NCI-H82 treated with DMSO at 0.1 percent for 48 hours (cell line): ENCODE results near the gene RUNDC3A.
"Not testable (repeated sequence)": the region's sequence is repeated elsewhere in the genome, so short reads cannot be mapped to it uniquely, and the experiment has no call there.

Source experiments
- DNase-seq: peaks from one replicate; lab custom pipeline; 2025; ENCODE audit not compliant: unreplicated experiment; lab: John Stamatoyannopoulos, UW

The RUNDC3A gene

DNA sequence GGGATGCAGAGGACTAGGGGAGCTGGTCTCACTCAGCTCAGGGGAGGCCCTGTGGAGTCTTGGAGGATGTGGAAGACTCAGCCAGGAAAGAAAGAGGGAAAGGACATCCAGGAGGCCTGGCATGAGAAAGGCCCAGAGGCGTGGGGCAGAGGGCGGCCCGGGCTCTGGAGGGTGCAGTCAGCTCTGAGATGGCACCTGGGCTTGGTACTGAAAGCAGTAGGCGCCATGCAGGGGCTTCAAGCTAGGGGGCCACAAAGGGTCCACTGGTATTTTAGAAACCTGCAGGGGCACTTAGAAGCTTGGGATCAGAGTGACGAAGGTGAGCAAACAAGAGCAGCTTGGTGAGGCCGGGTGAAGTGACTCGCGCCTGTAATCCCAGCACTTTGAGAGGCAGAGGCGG lies 49.7 kb downstream of the RUNDC3A start:
- DNase-seq = no peak

DNA sequence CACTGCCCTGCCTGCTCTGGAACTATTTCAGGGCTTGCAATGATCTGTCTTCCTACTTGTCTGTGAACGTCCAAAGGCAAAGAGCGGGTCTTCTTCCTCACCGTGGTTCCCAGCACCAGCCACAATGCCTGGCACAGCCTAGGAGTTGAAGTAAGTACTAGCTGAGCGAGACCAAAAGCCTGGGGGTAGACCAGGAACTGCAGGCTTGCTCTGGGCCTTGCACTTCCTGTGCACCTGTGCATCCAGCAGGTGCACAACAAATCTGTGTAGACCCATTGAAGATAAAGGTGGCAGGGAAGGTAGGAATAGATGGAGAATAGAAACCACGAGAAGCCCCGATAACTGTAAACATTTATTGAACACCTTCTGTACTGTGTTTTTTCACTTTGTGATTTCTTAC lies 50.6 kb downstream of the RUNDC3A start:
- no peak for DNase-seq

DNA sequence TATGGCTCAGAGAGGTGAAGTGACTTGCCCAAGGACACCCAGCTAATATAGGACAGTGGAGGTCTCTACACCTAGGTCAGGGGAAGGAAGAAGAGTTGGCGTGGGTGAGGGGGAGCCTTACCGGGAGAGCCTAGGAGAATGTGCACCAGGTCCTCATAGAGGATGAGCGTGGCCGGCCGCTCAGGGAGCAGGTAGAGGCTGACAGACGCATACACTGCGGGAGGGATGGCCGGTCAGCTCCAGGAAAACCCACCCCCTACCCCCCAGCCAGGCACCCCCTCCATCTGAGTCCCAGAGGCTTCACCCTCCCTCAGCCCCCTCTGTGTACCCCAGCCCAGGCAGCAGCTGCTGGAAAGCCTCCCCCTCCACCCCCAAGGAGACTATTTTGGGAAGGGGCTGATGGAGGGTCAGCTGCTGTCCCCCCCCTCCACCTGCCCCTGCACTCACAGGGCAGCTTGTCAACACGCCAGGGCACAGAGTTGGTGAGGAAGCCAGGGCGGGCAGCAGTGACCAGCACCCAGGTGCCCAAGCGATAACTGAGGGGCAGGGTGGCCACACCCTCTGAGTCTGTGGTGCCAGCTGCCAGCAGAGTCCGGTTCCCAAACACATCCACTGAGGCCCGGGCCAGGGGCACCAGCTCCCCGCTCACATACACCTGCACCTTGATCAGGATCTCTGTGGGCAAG lies 51.2 kb downstream of the RUNDC3A start:
- DNase-seq = no peak

DNA sequence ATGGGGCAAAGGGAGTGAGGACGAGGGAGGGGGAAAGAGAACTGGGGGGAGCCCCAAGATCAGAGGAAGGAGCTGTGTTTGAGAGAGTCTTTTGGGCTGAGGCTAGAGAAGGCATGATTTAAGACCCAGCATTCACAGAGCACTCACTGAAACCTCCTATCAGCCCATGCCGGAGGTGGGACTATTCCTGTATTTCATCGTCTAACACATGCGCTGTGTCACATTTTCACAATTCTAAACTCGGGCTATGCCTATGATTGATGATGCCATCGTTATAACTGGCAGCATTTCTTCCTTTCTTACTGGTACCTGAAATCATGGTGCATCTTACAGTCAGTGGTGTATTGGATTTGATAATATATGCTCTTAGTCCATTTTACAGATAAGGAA lies 51.7 kb downstream of the RUNDC3A start:
- DNase-seq = no peak

DNA sequence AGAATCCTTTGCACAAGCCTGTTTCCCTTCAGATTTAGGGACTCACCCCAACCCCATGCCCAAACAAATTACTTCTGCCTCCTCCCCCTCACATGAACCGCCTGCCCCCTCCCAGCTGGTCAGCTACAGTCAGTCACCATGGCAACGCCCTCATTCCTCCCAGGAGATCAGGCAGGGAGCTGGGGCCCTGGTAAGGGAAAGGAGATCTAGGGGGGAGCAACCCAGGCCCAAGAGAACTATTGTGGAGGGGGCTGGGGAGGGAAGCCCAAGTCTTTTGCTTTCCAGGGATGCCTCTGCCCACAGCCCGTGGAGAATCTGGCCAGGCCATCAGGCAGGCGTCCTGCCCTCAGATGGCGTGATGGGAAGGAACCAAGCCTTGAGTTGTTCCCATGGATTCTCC lies 52.4 kb downstream of the RUNDC3A start:
- DNase-seq = no peak

DNA sequence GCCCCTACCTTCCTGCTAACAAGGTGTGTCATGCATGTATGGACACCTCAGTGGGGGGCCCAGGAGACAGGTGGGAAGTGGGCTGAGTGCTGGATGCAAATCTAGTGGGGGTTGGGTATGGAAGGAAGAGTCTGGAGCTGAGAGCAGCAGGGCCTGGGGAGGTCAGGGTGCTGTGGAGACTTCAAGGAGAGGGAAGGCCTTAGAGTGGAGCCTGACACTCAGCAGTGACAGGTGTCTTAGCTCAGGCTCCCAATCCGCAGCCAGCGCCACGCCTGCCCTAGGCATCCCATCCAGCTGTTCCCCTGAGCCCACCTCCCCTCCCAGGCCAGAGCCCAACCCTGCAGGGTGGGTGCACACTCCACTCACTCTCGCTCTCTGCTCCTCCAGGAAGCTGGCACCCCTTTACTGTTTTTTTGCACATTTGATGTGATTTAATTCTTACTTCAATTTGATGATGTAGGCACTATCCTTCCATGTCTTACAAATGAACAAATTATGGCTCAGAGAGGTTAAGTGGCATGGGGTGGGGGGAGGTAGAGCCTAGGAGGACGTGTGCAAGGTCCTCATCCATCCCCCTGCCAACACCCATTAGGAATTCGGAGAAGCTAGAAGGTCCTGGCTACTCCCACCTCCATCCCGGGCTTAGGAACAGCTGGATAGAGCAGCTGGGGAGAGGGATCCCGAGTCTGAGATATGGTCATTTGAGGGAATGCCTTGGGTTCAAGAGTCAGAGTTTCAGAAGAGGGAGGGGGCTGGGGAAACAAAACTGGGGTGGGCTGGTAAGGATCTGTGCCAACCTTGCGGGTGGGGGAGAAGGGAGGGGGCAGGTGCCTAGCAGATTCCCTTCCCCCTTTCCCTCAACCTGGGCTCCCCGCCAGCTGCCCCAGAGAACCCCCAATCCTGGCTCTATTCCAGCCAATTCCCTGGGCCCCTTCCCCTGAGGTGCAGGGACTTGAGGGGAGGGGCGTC lies 53.2 kb downstream of the RUNDC3A start:
- DNase-seq = no peak

DNA sequence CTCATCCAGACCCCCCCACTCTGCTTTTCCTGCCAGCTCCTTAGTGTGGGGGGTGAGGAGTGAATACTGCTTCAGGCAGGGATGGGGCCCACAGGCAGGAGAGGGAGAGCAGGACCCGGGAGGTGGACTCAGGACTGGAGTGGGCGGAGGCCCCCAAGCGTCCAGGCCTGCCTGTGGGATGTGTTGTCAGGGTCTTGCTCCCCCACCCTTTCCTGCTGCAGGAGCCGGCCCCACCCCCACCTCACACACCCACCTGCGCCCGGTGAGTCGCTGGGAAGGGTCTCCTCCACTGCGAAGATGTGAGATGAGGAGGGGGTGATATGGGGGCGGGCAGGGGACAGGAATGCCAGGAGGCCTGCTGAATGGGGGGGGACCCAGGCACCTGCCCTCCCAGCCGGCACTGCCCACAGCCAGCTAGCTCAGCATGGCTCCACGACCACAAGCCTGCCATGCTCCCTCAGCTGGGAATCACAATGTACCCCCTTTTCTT lies 54.1 kb downstream of the RUNDC3A start:
- DNase-seq = no peak

DNA sequence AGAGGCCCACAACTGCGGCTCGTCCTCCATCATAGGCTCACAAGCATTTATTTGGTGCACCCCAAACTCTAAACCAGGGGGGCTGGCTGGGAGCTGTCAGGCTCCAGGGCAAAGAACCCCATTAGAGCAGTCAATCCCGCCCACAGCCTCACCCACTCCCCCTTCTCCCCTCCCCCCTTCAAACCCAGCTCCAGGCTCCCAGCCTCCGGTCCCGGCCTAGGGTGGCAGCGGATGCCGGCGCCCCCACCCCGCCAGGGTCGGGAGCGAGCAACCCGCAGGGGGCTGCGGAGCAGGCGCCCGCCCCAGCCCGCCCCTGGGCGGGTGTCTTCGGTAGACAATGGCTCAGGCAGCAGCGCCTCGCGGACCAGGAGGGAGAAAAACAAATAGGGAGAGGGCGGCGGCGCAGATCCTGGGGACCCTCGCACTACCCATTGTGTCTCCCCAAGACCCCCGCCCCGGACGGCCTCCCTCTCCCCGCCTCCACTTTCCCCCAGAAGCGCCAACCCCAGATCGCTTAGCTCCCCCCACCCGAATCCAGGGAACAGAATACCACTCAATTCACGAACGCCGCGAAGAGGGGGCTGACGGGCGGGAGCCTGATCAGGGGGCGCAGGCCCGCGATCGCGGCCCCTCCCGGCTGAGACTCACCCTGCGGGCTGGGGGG lies 54.7 kb downstream of the RUNDC3A start:
- DNase-seq = no peak

DNA sequence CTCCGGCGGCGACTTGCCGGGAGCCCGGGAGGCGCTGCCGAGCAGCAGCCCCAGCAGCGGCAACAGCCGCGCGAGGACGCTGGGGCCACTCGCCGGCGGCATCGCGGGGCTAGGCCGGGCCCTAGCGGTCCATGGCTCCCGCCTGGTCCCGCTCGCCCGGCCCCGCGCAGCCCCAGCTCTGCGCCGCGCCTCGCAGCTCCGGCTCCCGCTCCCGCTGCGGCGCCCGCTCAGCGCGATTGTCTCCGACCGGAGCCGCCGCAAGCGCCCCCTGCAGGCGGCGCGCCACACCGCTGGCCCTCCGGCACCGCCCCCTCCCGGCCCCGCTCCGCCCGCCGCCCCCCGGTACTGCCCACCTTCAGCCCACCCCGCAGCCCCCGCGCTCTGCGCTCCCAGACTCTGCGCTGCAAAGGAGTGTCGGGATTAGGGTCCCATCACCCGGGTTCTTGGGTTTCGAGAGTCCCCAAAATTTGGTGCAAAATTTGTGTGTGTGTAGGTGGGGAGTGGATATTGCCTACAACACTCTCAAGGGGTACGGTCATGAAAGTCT lies 55.3 kb downstream of the RUNDC3A start, which contains the start of gene FAM171A2:
Gene FAM171A2, minus strand, starts transcription at position 241 of the 547 bp plus-strand sequence. Its CDS starts 139 bp downstream, at position 102.
- DNase-seq = peak; percentile 29

DNA sequence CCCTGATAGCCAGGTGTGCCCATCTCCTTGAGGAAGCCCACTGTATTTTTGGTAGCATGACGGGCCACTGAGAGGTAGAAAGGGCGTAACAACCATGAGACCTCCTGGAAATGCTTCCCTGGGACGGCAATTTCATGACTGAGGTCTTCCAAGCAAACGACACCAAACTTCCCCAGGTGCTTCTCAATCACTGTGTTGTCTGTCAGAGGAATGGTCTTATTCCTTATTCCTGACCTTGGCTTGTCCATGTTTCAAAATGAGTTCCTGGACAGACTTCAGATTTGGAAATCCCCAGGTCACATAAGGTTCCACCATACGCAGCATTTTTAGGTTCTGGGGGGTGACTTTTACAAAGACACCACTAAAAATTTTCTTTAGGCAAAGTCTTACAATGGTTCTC lies 56.6 kb downstream of the RUNDC3A start:
- not testable (repeated sequence) for DNase-seq

DNA sequence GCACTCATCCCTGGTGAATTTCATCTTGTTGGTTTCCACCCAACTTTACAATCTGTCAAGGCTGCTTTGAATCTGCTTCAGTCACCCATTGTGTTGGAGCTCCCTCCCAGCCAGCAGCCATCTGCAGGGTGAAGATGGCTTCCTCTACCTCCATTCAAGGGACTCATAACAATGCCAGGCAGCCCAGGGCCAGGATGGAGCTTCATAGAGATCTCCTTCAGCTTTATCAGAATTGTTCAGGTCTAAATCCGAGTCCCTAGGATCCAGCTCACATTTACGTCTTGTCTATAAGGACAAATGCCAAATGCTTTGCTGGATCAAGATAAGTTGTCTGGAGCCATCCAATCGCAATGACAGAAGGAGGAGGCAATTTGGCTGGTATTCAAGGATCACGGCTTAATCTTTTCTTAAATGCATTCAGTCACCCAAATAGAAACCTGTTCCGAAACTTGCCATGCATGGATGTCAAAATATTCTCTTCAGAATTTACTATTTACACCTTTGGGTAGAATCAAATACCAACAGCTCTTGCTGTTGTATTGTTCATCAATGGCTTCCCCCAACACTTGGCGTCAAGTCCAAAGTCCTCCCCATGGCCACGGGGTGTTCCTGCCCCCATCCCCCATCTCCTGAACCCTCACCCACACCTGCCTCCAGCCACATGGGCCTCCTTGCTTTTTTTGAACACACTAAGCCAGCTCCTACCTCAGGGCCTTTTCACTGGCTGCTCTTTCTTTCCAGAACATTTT lies 59.0 kb downstream of the RUNDC3A start:
- DNase-seq = peak; percentile 50
